Naive thymus-derived CD4-positive, alpha-beta T cell (primary cell): Measurements from ENCODE around the gene TSR3. TPM values are rescaled to one million over a fixed set of nuclear protein-coding genes. Genes with fewer than 3 reads are reported as not detected.
A peak's percentile ranks its signal among the peaks of the same experiment; 100 is the strongest.

Experiments
- ATAC-seq: fragments of 150-1000 bp; cut with Tn5 transposase; 2 replicates; pipeline ENCODE4 v1.10.0; 2021; ENCODE audit warnings: mild to moderate bottlenecking, moderate library complexity
- CTCF ChIA-PET: fragments of 350-600 bp; sonication (Branson Sonifier 250); formaldehyde crosslinking; loops from one replicate; lab custom pipeline; 2021; ENCODE audit warnings: antibody characterized with exemption; lab: Charles Lee
- POLR2A ChIA-PET: fragments of 350-600 bp; sonication (Branson Sonifier 250); formaldehyde crosslinking; loops from one replicate; lab custom pipeline; 2021; ENCODE audit warnings: antibody characterized with exemption, inconsistent platforms; lab: Charles Lee
- DNase-seq, 9 donors: peaks; one replicate each; pipeline versions ENCODE4 v3.0.0 to v3.0.0-alpha.2; 2020 to 2022; ENCODE audit warnings: mixed read lengths in 1 of 9
- H3K27ac ChIP-seq: one replicate; pipeline ENCODE4 v1.7.0; 2013; ENCODE audit warnings: mild to moderate bottlenecking, low read depth, low read length, moderate library complexity
- H3K27me3 ChIP-seq, 2 donors: one replicate each; pipeline ENCODE4 v1.7.0; 2013; ENCODE audit warnings: low read length in 2 of 2, mild to moderate bottlenecking in 2 of 2, moderate library complexity in 2 of 2; ENCODE audit not compliant: control insufficient read depth in 2 of 2, insufficient read depth in 2 of 2
- H3K36me3 ChIP-seq, 3 experiments: 1 replicate in 2 of 3; 2 replicates in 1 of 3; pipeline ENCODE4 v1.7.0; 2013; ENCODE audit warnings: low read length in 3 of 3, mild to moderate bottlenecking in 3 of 3, moderate library complexity in 1 of 3; ENCODE audit not compliant: insufficient read depth in 3 of 3, control insufficient read depth in 2 of 3
- H3K4me1 ChIP-seq, 2 donors: one replicate each; pipeline ENCODE4 v1.7.0; 2013; ENCODE audit warnings: low read length in 2 of 2, mild to moderate bottlenecking in 2 of 2, moderate library complexity in 1 of 2; ENCODE audit not compliant: control insufficient read depth in 2 of 2, insufficient read depth in 2 of 2
- H3K4me3 ChIP-seq: 2 replicates; pipeline ENCODE4 v1.7.0; 2013; ENCODE audit warnings: mild to moderate bottlenecking, low read length
- H3K9me3 ChIP-seq, 3 experiments: 1 replicate in 2 of 3; 2 replicates in 1 of 3; pipeline ENCODE4 v1.7.0; 2013; ENCODE audit warnings: low read length in 3 of 3; ENCODE audit not compliant: control insufficient read depth in 2 of 3
- H3K27ac Mint-ChIP-seq, 9 donors: one replicate each; pipeline ENCODE4 v1.8.0; 2020 to 2022; ENCODE audit warnings: mixed read lengths in 9 of 9, mild to moderate bottlenecking in 8 of 9, moderate library complexity in 5 of 9, inconsistent platforms in 2 of 9
- H3K27me3 Mint-ChIP-seq, 5 donors: one replicate each; pipeline ENCODE4 v1.8.0; 2021 to 2022; ENCODE audit warnings: mixed read lengths in 5 of 5, mild to moderate bottlenecking in 1 of 5
- H3K36me3 Mint-ChIP-seq, 5 donors: one replicate each; pipeline ENCODE4 v1.8.0; 2020 to 2022; ENCODE audit warnings: mixed read lengths in 5 of 5, mild to moderate bottlenecking in 3 of 5, inconsistent platforms in 1 of 5
- H3K4me1 Mint-ChIP-seq, 7 donors: one replicate each; pipeline ENCODE4 v1.8.0; 2020 to 2022; ENCODE audit warnings: mixed read lengths in 7 of 7, mild to moderate bottlenecking in 3 of 7, inconsistent platforms in 1 of 7
- H3K4me3 Mint-ChIP-seq, 10 donors: one replicate each; pipeline ENCODE4 v1.8.0; 2020 to 2022; ENCODE audit warnings: mild to moderate bottlenecking in 10 of 10, mixed read lengths in 10 of 10, moderate library complexity in 6 of 10, inconsistent platforms in 2 of 10
- H3K9me3 Mint-ChIP-seq, 11 donors: one replicate each; pipeline ENCODE4 v1.8.0; 2020 to 2022; ENCODE audit warnings: mixed read lengths in 11 of 11, mild to moderate bottlenecking in 4 of 11, inconsistent platforms in 1 of 11, moderate library complexity in 1 of 11
- intact Hi-C, 2 donors: fragments of 100-400 bp; cut with micrococcal nuclease; formaldehyde crosslinking; loops; one replicate each; pipeline ENCODE4 v1.15.1; 2023
- polyA plus RNA-seq, 2 donors: library from polyadenylated mRNA; unstranded; fragments of 300-500 nt; fragmentation: Illumina TruSeq; gene quantifications; one replicate each; pipeline ENCODE4 v1.2.3, GENCODE V29; 2021
- total RNA-seq, 6 experiments: library from RNA in 5 of 6; stranded (reverse) in 5 of 6; gene quantifications; 1 replicate in 5 of 6; 2 replicates in 1 of 6; pipeline ENCODE4 v1.2.3 and lab custom pipeline; 2021 to 2026

Gene TSR3
- total RNA-seq (10 to 100 TPM; 21.0 to 50.4 (median 33.3) TPM), polyA plus RNA-seq (100 to 1,000 TPM in 1 of 2 donors, 10 to 100 TPM in 1; 79.7 to 103 TPM), total RNA-seq (lab: John Stamatoyannopoulos, UW) (18.6 reads per million, percentile 49 among the genes with 10 or more reads in this experiment)

- DNase-seq (peak; percentile 77 to 96 (median 86)), ATAC-seq (peak; percentile 93)
- POLR2A ChIA-PET: interaction anchor here (0.7 to 1.2 kb wide), 3 partner anchors 10 to 859 kb away, joined by 3 to 6 read pairs (median 3); no protein-coding TSS in a partner anchor
- peak within 1 kb of the TSS; percentile 75 to 96 (median 86) for H3K27ac Mint-ChIP-seq
- CTCF ChIA-PET: no interaction called here
- peaks cover 0 to 5% (median 0%) of the 10 kb centered on the region in 5 donors for H3K27me3 Mint-ChIP-seq
- intact Hi-C loops: loop anchor here (1.0 to 5.0 kb wide), 6 partner anchors 8 to 824 kb away; partner anchors contain the start of genes UBE2I (in 2 of the 2), CAPN15 (in 1 of the 2) and UQCC4 (in 1 of the 2)
- H3K4me1 Mint-ChIP-seq: peaks cover 28 to 45% (median 34%) of the 10 kb centered on the region in 7 donors
- Histone ChIP-seq H3K9me3 (no peaks in the 10 kb centered on the region), H3K27ac (peak within 1 kb of the TSS; percentile 81), H3K4me3 (peak within 1 kb of the TSS; percentile 71), H3K27me3 (no peaks in the 10 kb centered on the region), H3K4me1 (peaks cover 13 to 21% of the 10 kb centered on the region in 2 donors), H3K36me3 (peaks cover 0 to 31% (median 0%) of the 10 kb centered on the region in 3 experiments)
- peaks cover 0 to 2% (median 0%) of the 10 kb centered on the region in 5 donors for H3K36me3 Mint-ChIP-seq
- H3K4me3 Mint-ChIP-seq: peak within 1 kb of the TSS; percentile 81 to 90 (median 86)
- H3K9me3 Mint-ChIP-seq: peaks cover 0 to 18% (median 0%) of the 10 kb centered on the region in 11 donors
Measured at GRCh38 chr16:1351582-1352362, at the start of gene TSR3, which contains the start of gene GNPTG. Gene TSR3, minus strand, starts transcription at chr16:1351878. Its CDS starts 74 bp downstream, at chr16:1351804. Gene GNPTG, plus strand, starts transcription at chr16:1351931. Its CDS starts 35 bp downstream, at chr16:1351966.

GRCh38 chr16:1401061-1401757 is 49.5 kb upstream of the TSR3 start:
- ChIA-PET POLR2A (interaction anchor here (0.9 kb wide), 1 partner anchor 13 kb away, joined by 3 read pairs; the partner anchor contains the start of gene UNKL), CTCF (no interaction called here)
- H3K4me1 ChIP-seq: no peaks in the 10 kb centered on the region
- H3K4me3 Mint-ChIP-seq: no peak overlapping the region
- peaks cover 0 to 17% (median 12%) of the 10 kb centered on the region in 7 donors for H3K4me1 Mint-ChIP-seq
- ATAC-seq: no peak
- no peak overlapping the region for H3K4me3 ChIP-seq
- intact Hi-C loops: no loop called here
- H3K27ac ChIP-seq: no peak overlapping the region
- no peaks in the 10 kb centered on the region for H3K27me3 ChIP-seq
- H3K27ac Mint-ChIP-seq: no peak overlapping the region
- no peaks in the 10 kb centered on the region for H3K27me3 Mint-ChIP-seq
- no peak for DNase-seq
- no peaks in the 10 kb centered on the region for H3K9me3 ChIP-seq
- H3K9me3 Mint-ChIP-seq: peaks cover 0 to 2% (median 0%) of the 10 kb centered on the region in 11 donors
- H3K36me3 ChIP-seq: peaks cover 0 to 75% (median 21%) of the 10 kb centered on the region in 3 experiments
- peaks cover 0 to 27% (median 5%) of the 10 kb centered on the region in 5 donors for H3K36me3 Mint-ChIP-seq

GRCh38 chr16:1398826-1399581 is 47.3 kb upstream of the TSR3 start:
- Mint-ChIP-seq H3K27ac (peak overlapping the region in 1 of 9 donors; percentile 56), H3K36me3 (peaks cover 0 to 28% (median 5%) of the 10 kb centered on the region in 5 donors), H3K9me3 (peaks cover 0 to 2% (median 0%) of the 10 kb centered on the region in 11 donors), H3K4me1 (peaks cover 0 to 7% (median 4%) of the 10 kb centered on the region in 7 donors), H3K4me3 (no peak overlapping the region), H3K27me3 (no peaks in the 10 kb centered on the region)
- no peak for DNase-seq
- no peaks in the 10 kb centered on the region for H3K4me1 ChIP-seq
- ATAC-seq: no peak
- intact Hi-C loops: no loop called here
- ChIA-PET CTCF (no interaction called here), POLR2A (interaction anchor here (0.7 kb wide), 1 partner anchor 87 kb away, joined by 3 read pairs; no protein-coding TSS in a partner anchor)
- H3K4me3 ChIP-seq: no peak overlapping the region
- H3K9me3 ChIP-seq: no peaks in the 10 kb centered on the region
- no peaks in the 10 kb centered on the region for H3K27me3 ChIP-seq
- H3K36me3 ChIP-seq: peaks cover 0 to 81% (median 18%) of the 10 kb centered on the region in 3 experiments
- H3K27ac ChIP-seq: no peak overlapping the region

- H3K36me3 Mint-ChIP-seq: peaks cover 0 to 27% (median 5%) of the 10 kb centered on the region in 5 donors
- ATAC-seq (no peak), DNase-seq (no peak)
- H3K27ac Mint-ChIP-seq: peak overlapping the region in 1 of 9 donors; percentile 56
- peaks cover 0 to 81% (median 18%) of the 10 kb centered on the region in 3 experiments for H3K36me3 ChIP-seq
- H3K4me3 ChIP-seq: no peak overlapping the region
- H3K4me1 ChIP-seq: no peaks in the 10 kb centered on the region
- no peaks in the 10 kb centered on the region for H3K27me3 ChIP-seq
- ChIA-PET CTCF (no interaction called here), POLR2A (no interaction called here)
- peaks cover 0 to 2% (median 0%) of the 10 kb centered on the region in 11 donors for H3K9me3 Mint-ChIP-seq
- H3K27me3 Mint-ChIP-seq: no peaks in the 10 kb centered on the region
- no peak overlapping the region for H3K4me3 Mint-ChIP-seq
- intact Hi-C loops: no loop called here
- no peaks in the 10 kb centered on the region for H3K9me3 ChIP-seq
- peaks cover 0 to 4% (median 2%) of the 10 kb centered on the region in 7 donors for H3K4me1 Mint-ChIP-seq
- no peak overlapping the region for H3K27ac ChIP-seq
Measured at GRCh38 chr16:1398351-1398750, 46.7 kb upstream of the TSR3 start.

GRCh38 chr16:1397779-1398178 is 46.1 kb upstream of the TSR3 start:
- ChIA-PET CTCF (no interaction called here), POLR2A (no interaction called here)
- Mint-ChIP-seq H3K4me3 (no peak overlapping the region), H3K27me3 (no peaks in the 10 kb centered on the region), H3K27ac (no peak overlapping the region), H3K36me3 (peaks cover 0 to 26% (median 5%) of the 10 kb centered on the region in 5 donors), H3K4me1 (peaks cover 0 to 4% (median 0%) of the 10 kb centered on the region in 7 donors), H3K9me3 (peaks cover 0 to 2% (median 0%) of the 10 kb centered on the region in 11 donors)
- DNase-seq: no peak
- Histone ChIP-seq H3K27ac (no peak overlapping the region), H3K27me3 (no peaks in the 10 kb centered on the region), H3K4me1 (no peaks in the 10 kb centered on the region), H3K4me3 (no peak overlapping the region), H3K9me3 (no peaks in the 10 kb centered on the region), H3K36me3 (peaks cover 0 to 81% (median 19%) of the 10 kb centered on the region in 3 experiments)
- intact Hi-C loops: no loop called here
- no peak for ATAC-seq
